ENCODE results near the gene CDCP1.

DNA sequence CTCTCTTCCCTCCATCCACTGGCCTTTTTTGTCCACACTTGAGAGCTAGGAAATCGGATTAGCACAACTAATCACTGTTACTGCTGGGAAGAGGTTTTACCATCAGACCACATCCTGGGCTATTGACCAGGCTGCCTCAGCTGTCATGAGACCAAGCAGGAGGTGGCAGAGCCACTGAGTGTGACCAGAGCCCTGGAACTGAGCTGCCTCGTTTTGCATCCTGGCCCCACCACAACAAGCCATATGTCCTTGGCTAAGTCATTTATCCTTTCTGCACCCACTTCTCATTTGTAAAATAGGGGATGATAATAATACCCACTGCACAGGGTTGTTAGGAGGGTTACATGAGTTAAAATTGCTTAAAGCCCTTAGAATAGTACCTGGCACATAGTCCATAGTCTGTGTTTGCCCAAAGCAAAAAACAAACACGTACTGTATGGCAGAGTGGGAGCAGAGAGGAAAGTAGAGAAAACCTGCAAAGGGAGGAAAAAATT lies 45.8 kb upstream of the CDCP1 start:
- TF ChIP-seq CTCF (IDR thresholded peaks at IDR 0.05; ENCODE audit: low read length) (no peak), EZH2 (IDR thresholded peaks at IDR 0.05; ENCODE audit: borderline replicate concordance, low read length) (no peak)
